Endothelial cell of umbilical vein (primary cell): Measurements from ENCODE around the gene CDYL. TPM values are rescaled to one million over a fixed set of nuclear protein-coding genes. Genes with fewer than 3 reads are reported as not detected.

Experiments
- BruUV-seq: library from RNA; stranded (reverse); fragments of 400-500 nt; replicated peaks from 2 replicates; lab custom pipeline; 2021; lab: Mats Ljungman, UMichigan
- CTCF ChIA-PET: fragments of 300-600, 350-600 bp; sonication (Branson Sonifier 250); formaldehyde crosslinking; loops from one replicate; lab custom pipeline; 2021; ENCODE audit warnings: antibody characterized with exemption, inconsistent platforms; lab: Charles Lee
- POLR2A ChIA-PET: fragments of 300-600, 350-600 bp; sonication (Branson Sonifier 250); formaldehyde crosslinking; loops from one replicate; lab custom pipeline; 2021; ENCODE audit warnings: antibody characterized with exemption, inconsistent platforms; lab: Charles Lee
- DNase-seq: peaks from one replicate; pipeline ENCODE4 v3.0.0-alpha.2; 2011; ENCODE audit warnings: low read depth, low spot score
- FAIRE-seq: peaks from 2 replicates; lab custom pipeline; 2011; peaks lifted over from hg19 to GRCh38; lab: Jason Lieb, UNC
- H2AFZ ChIP-seq: 2 replicates; pipeline ENCODE4 v1.6.0; 2012; ENCODE audit warnings: low read depth, low read length, control low read depth, inconsistent platforms
- H3K27ac ChIP-seq: 2 replicates; pipeline ENCODE4 v1.5.1; 2011; ENCODE audit warnings: low read depth, mild to moderate bottlenecking, control low read depth, low read length, moderate library complexity; ENCODE audit not compliant: insufficient read depth
- H3K27me3 ChIP-seq, 2 experiments: 2 replicates each; pipeline versions ENCODE4 v1.6.0 to v1.6.1; 2011; ENCODE audit warnings: low read length in 2 of 2, mixed read lengths in 1 of 2; ENCODE audit not compliant: control insufficient read depth in 2 of 2, insufficient read depth in 2 of 2
- H3K36me3 ChIP-seq, 2 experiments: 2 replicates in 1 of 2; 3 replicates in 1 of 2; pipeline ENCODE4 v1.5.1; 2011; ENCODE audit warnings: low read length in 2 of 2, mild to moderate bottlenecking in 1 of 2, moderate library complexity in 1 of 2; ENCODE audit not compliant: control insufficient read depth in 2 of 2, insufficient read depth in 2 of 2; ENCODE audit errors: extremely low read depth in 1 of 2
- H3K4me1 ChIP-seq: 3 replicates; pipeline ENCODE4 v1.5.1; 2011; ENCODE audit warnings: mild to moderate bottlenecking, low read length; ENCODE audit not compliant: control insufficient read depth, insufficient read depth; ENCODE audit errors: extremely low read depth
- H3K4me2 ChIP-seq: 2 replicates; pipeline ENCODE4 v1.6.1; 2011; ENCODE audit warnings: low read length, control low read depth, mixed read lengths; ENCODE audit not compliant: insufficient read depth
- H3K4me3 ChIP-seq, 3 experiments: fragments of 200-600 bp in 1 of 3; sonication (generic), shearing (Covaris generic) in 1 of 3; replicated peaks in 1 of 3; 2 replicates each; pipeline ENCODE4 v1.5.1; 2011 to 2016; ENCODE audit warnings: control low read depth in 3 of 3, low read length in 3 of 3, mild to moderate bottlenecking in 2 of 3, inconsistent platforms in 1 of 3, low read depth in 1 of 3, moderate library complexity in 1 of 3; ENCODE audit not compliant: insufficient read depth in 1 of 3
- H3K79me2 ChIP-seq: 2 replicates; pipeline ENCODE4 v1.6.0; 2012; ENCODE audit warnings: low read length, inconsistent platforms; ENCODE audit not compliant: control insufficient read depth, insufficient read depth
- H3K9ac ChIP-seq: replicated peaks from 2 replicates; pipeline ENCODE3; 2011; ENCODE audit warnings: low read length, control low read depth; ENCODE audit not compliant: insufficient read depth; ENCODE audit errors: extremely low read depth
- H3K9me1 ChIP-seq: replicated peaks from 3 replicates; pipeline ENCODE4 v1.6.0; 2011; ENCODE audit warnings: mild to moderate bottlenecking, low read length; ENCODE audit not compliant: control insufficient read depth, insufficient read depth; ENCODE audit errors: extremely low read depth
- H3K9me3 ChIP-seq: replicated peaks from 2 replicates; pipeline ENCODE4 v1.5.1; 2012; ENCODE audit warnings: low read length, inconsistent platforms; ENCODE audit not compliant: control insufficient read depth, insufficient read depth
- H4K20me1 ChIP-seq: replicated peaks from 2 replicates; pipeline ENCODE3; 2011; ENCODE audit warnings: mild to moderate bottlenecking, low read length; ENCODE audit not compliant: control insufficient read depth, insufficient read depth; ENCODE audit errors: extremely low read depth
- EZH2 ChIP-seq: IDR thresholded peaks from 2 replicates; pipeline ENCODE4 v1.6.1; 2012; ENCODE audit warnings: borderline replicate concordance, low read depth, mild to moderate bottlenecking, moderate library complexity, low read length, inconsistent platforms; ENCODE audit not compliant: severe bottlenecking
- FOS ChIP-seq: IDR thresholded peaks from 2 replicates; pipeline ENCODE4 v1.6.1; 2011; ENCODE audit warnings: mild to moderate bottlenecking, low read length, moderate library complexity, borderline replicate concordance; ENCODE audit not compliant: insufficient read depth
- GATA2 ChIP-seq: IDR thresholded peaks from 2 replicates; pipeline ENCODE4 v1.7.0; 2011; ENCODE audit warnings: low read depth, mild to moderate bottlenecking, moderate library complexity, mixed read lengths, low read length; ENCODE audit not compliant: insufficient read length, insufficient read depth
- JUN ChIP-seq: IDR thresholded peaks from 2 replicates; pipeline ENCODE4 v1.6.1; 2011; ENCODE audit warnings: borderline replicate concordance, low read depth; ENCODE audit not compliant: insufficient read length, insufficient read depth
- MYC ChIP-seq: IDR thresholded peaks from one replicate; pipeline ENCODE4 v1.6.1; 2011; ENCODE audit warnings: mild to moderate bottlenecking, low read depth, low read length
- POLR2A ChIP-seq: IDR thresholded peaks from 2 replicates; pipeline ENCODE4 v1.6.1; 2012; ENCODE audit warnings: low read depth, mild to moderate bottlenecking, control low read depth, low read length
- POLR2AphosphoS5 ChIP-seq: IDR thresholded peaks from 2 replicates; pipeline ENCODE4 v1.6.1; 2012; ENCODE audit warnings: low read depth, mild to moderate bottlenecking, control low read depth, low read length, moderate library complexity; ENCODE audit not compliant: insufficient read depth
- dilution Hi-C: fragments of 300-500 bp; cut with MboI; formaldehyde crosslinking; loops from one replicate; pipeline ENCODE4 v1.15.0; 2019; ENCODE audit warnings: low sequenced_read_pairs; ENCODE audit not compliant: extremely low pct_ligation_motif_present
- intact Hi-C: fragments of 100-400 bp; cut with micrococcal nuclease; formaldehyde crosslinking; loops from one replicate; pipeline ENCODE4 v1.10.0; 2022
- polyA plus RNA-seq, 4 experiments: library from polyadenylated mRNA; depleted of rRNA in 3 of 4; stranded (reverse) in 3 of 4; unstranded in 1 of 4; fragments of >200 nt; gene quantifications; 2 replicates each; pipeline versions ENCODE4 v1.2.1 to v1.2.3, GENCODE V29; 2011 to 2012; ENCODE audit warnings: missing spikeins in 1 of 4
- total RNA-seq: library from RNA; stranded (reverse); gene quantifications from 2 replicates; pipeline ENCODE4 v1.2.3, GENCODE V29; 2021
- TF ChIP-seq, protein P1 (sequence below): IDR thresholded peaks from 2 replicates; pipeline ENCODE4 v1.6.1; 2011; ENCODE audit not compliant: insufficient read depth, insufficient read length
- TF ChIP-seq, protein P2 (sequence below), 2 donors: IDR thresholded peaks; 1 replicate in 1 of 2; 2 replicates in 1 of 2; pipeline ENCODE4 v1.5.1; 2011; ENCODE audit warnings: low read length in 2 of 2, mild to moderate bottlenecking in 2 of 2, moderate library complexity in 2 of 2, control low read depth in 1 of 2, inconsistent platforms in 1 of 2, low read depth in 1 of 2; ENCODE audit not compliant: insufficient read depth in 1 of 2; ENCODE audit errors: extremely low read depth in 1 of 2

CDYL gene
- total and polyA plus RNA-seq, 2 donors (not counting 3 experiments of a cell fraction or from before 2014, with no cell fraction given): 10.2 to 35.6 TPM

DNA sequence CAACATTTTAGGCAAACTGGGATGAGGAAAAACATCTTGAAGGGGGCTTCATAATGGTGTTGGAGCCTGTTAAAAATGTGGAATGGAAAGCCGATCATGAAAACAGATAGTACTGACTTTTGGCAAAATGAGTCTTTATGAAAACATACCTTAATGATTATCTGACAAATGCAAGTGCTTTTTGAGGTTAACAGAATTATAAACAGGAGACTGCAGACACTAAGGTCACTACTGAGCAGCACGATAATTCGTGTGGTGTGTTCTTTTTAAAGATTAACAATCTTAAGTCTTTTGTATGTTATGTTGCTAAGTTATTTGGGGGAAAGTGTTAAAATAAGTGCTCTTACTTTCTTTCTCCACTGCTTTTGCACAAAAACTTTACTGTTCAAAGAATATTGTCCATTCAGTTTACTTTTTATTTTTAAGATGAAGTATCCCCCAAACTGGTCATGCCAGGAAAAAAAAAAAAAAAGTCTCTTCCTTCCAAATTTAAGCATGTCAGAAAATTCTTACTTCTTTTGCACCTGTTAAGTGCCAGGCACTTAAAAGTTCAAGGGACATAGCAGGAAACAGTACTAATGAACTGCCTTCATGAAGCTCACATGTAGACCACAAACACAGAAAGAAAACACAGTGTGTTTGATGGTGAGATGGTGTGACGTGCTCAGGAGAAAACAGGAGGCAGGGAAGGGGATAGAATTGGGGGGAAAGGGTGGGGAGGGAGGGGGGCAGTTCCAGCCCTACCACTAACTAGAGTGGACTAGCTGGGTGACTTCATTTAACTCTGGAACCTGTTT, 73.2 kb downstream of the CDYL start:
- dilution Hi-C loops: no loop called here
- no peak overlapping the region for H3K4me3 ChIP-seq
- H3K79me2 ChIP-seq: peaks cover 44% of the 10 kb centered on the region
- DNase-seq: peak; percentile 58
- no peak overlapping the region for H2AFZ ChIP-seq
- intact Hi-C loops: loop anchor here (2.0 kb wide), 2 partner anchors 37 to 161 kb away; no protein-coding TSS in a partner anchor
- H3K9me3 ChIP-seq: no peaks in the 10 kb centered on the region
- H3K27me3 ChIP-seq: no peaks in the 10 kb centered on the region
- ChIA-PET CTCF (interaction anchor here (0.7 to 2.1 kb wide), 9 partner anchors 9 to 569 kb away, joined by 3 to 11 read pairs (median 3); partner anchors contain the start of gene CDYL), POLR2A (interaction anchor here (0.7 kb wide), 1 partner anchor 670 kb away, joined by 3 read pairs; no protein-coding TSS in a partner anchor)
- TF ChIP-seq POLR2A (no peak), MYC (no peak), EZH2 (no peak), JUN (no peak), POLR2AphosphoS5 (no peak), FOS (no peak), GATA2 (no peak)
- TF ChIP-seq, protein P1, sequence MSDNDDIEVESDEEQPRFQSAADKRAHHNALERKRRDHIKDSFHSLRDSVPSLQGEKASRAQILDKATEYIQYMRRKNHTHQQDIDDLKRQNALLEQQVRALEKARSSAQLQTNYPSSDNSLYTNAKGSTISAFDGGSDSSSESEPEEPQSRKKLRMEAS: no peak
- TF ChIP-seq, protein P2, sequence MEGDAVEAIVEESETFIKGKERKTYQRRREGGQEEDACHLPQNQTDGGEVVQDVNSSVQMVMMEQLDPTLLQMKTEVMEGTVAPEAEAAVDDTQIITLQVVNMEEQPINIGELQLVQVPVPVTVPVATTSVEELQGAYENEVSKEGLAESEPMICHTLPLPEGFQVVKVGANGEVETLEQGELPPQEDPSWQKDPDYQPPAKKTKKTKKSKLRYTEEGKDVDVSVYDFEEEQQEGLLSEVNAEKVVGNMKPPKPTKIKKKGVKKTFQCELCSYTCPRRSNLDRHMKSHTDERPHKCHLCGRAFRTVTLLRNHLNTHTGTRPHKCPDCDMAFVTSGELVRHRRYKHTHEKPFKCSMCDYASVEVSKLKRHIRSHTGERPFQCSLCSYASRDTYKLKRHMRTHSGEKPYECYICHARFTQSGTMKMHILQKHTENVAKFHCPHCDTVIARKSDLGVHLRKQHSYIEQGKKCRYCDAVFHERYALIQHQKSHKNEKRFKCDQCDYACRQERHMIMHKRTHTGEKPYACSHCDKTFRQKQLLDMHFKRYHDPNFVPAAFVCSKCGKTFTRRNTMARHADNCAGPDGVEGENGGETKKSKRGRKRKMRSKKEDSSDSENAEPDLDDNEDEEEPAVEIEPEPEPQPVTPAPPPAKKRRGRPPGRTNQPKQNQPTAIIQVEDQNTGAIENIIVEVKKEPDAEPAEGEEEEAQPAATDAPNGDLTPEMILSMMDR (IDR thresholded peaks at IDR 0.05; ENCODE audit: extremely low read depth in 1 of 2, insufficient read depth in 1 of 2, low read depth in 1 of 2, low read length in 2 of 2): no peak
- no TSS peak for BruUV-seq
- no peaks in the 10 kb centered on the region for H3K9me1 ChIP-seq
- H3K36me3 ChIP-seq: no peaks in the 10 kb centered on the region
- FAIRE-seq: no peak
- no peak overlapping the region for H3K27ac ChIP-seq
- no peak overlapping the region for H3K4me2 ChIP-seq
- H3K9ac ChIP-seq: no peak overlapping the region
- H4K20me1 ChIP-seq: peaks cover 11% of the 10 kb centered on the region
- H3K4me1 ChIP-seq: peaks cover 12% of the 10 kb centered on the region
